Left ventricle myocardium inferior (tissue), 1 donor: ENCODE measurements around the gene CUX1. TPM values are rescaled to one million over a fixed set of nuclear protein-coding genes. Genes with fewer than 3 reads are reported as not detected.

Experiments used
- DNase-seq: peaks from one replicate; pipeline ENCODE4 v3.0.0-alpha.2; 2020
- H3K27ac ChIP-seq: fragments of 200-600 bp; replicated peaks from 2 replicates; pipeline ENCODE4 v1.8.0; 2021
- H3K27me3 ChIP-seq: fragments of 200-600 bp; 2 replicates; pipeline ENCODE4 v1.8.0; 2021; ENCODE audit warnings: low read depth
- H3K36me3 ChIP-seq: fragments of 200-600 bp; 2 replicates; pipeline ENCODE4 v1.8.0; 2021
- H3K4me1 ChIP-seq: fragments of 200-600 bp; 2 replicates; pipeline ENCODE4 v1.8.0; 2021
- H3K4me3 ChIP-seq: fragments of 200-600 bp; 2 replicates; pipeline ENCODE4 v1.8.0; 2021; ENCODE audit warnings: mild to moderate bottlenecking, moderate library complexity
- H3K9me3 ChIP-seq: fragments of 200-600 bp; replicated peaks from 2 replicates; pipeline ENCODE4 v1.8.0; 2021
- intact Hi-C: fragments of 100-400 bp; cut with micrococcal nuclease; formaldehyde crosslinking; loops from one replicate; pipeline ENCODE4 v1.11.0; 2022
- total RNA-seq: library from RNA; stranded (reverse); fragmentation: NEBNext Ultra II Directional; extraction: Animal tissue kit (Norgen Biotek cat#: 25700); gene quantifications from one replicate; pipeline ENCODE4 v1.2.1, GENCODE V29; 2021
- TF ChIP-seq, protein P1 (sequence below): fragments of 200-600 bp; IDR thresholded peaks from 2 replicates; pipeline ENCODE4 v1.8.0; 2021; ENCODE audit warnings: antibody characterized with exemption, mild to moderate bottlenecking, borderline replicate concordance
- donor health status: DM: no; HTN: yes; CAD: no; lungs with severe emphysema.

Gene CUX1
- total RNA-seq, 1 donor from 2014 or later = 125 TPM

DNA sequence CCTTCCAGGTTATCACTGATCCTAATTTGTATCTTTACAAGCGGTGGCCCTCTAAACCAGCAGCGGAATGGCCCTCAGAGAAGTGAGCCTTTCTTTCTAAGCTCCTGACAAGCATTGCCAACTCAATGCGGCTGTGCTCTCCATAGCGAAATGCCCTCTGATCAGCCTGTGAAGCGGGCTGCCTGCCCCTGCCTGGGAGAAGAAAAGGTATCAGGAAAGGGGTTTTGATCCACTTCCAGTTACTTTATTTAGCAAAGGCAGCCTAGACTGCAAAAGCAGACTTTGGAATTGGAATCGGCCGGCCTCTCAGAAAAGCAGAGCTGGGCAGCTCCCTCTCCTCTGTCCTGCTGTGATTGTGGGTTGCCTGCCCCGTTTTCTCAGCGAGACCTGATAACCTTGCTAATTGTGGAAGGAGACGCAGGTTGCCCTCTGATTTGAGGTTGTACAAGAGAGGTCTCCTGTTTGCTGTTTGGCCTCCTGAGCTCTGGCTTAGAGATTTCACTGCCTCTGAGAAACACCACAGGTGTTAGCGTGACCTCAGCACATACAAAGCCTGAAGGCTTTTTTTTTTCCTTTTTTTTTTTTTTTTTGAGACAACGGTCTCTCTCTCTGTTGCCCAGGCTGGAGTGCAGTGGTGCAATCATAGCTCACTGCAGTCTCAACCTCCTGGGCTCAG is 415.3 kb downstream of the CUX1 start:
- Histone ChIP-seq H3K27ac (peak overlapping the region; percentile 37), H3K27me3 (no peaks in the 10 kb centered on the region), H3K36me3 (peaks cover 65% of the 10 kb centered on the region), H3K9me3 (no peaks in the 10 kb centered on the region), H3K4me1 (peaks cover 13% of the 10 kb centered on the region), H3K4me3 (no peak overlapping the region)
- TF ChIP-seq, protein P1, sequence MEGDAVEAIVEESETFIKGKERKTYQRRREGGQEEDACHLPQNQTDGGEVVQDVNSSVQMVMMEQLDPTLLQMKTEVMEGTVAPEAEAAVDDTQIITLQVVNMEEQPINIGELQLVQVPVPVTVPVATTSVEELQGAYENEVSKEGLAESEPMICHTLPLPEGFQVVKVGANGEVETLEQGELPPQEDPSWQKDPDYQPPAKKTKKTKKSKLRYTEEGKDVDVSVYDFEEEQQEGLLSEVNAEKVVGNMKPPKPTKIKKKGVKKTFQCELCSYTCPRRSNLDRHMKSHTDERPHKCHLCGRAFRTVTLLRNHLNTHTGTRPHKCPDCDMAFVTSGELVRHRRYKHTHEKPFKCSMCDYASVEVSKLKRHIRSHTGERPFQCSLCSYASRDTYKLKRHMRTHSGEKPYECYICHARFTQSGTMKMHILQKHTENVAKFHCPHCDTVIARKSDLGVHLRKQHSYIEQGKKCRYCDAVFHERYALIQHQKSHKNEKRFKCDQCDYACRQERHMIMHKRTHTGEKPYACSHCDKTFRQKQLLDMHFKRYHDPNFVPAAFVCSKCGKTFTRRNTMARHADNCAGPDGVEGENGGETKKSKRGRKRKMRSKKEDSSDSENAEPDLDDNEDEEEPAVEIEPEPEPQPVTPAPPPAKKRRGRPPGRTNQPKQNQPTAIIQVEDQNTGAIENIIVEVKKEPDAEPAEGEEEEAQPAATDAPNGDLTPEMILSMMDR = no peak
- intact Hi-C loops = no loop called here
- DNase-seq = no peak

- Histone ChIP-seq H3K36me3 (peaks cover 62% of the 10 kb centered on the region), H3K27ac (no peak overlapping the region), H3K27me3 (no peaks in the 10 kb centered on the region), H3K9me3 (no peaks in the 10 kb centered on the region), H3K4me1 (peaks cover 13% of the 10 kb centered on the region), H3K4me3 (no peak overlapping the region)
- no peak for DNase-seq
- intact Hi-C loops = no loop called here
- TF ChIP-seq, protein P1 = no peak
Observed at GRCh38 chr7:102234131-102234530, 416.7 kb downstream of the CUX1 start.

DNA sequence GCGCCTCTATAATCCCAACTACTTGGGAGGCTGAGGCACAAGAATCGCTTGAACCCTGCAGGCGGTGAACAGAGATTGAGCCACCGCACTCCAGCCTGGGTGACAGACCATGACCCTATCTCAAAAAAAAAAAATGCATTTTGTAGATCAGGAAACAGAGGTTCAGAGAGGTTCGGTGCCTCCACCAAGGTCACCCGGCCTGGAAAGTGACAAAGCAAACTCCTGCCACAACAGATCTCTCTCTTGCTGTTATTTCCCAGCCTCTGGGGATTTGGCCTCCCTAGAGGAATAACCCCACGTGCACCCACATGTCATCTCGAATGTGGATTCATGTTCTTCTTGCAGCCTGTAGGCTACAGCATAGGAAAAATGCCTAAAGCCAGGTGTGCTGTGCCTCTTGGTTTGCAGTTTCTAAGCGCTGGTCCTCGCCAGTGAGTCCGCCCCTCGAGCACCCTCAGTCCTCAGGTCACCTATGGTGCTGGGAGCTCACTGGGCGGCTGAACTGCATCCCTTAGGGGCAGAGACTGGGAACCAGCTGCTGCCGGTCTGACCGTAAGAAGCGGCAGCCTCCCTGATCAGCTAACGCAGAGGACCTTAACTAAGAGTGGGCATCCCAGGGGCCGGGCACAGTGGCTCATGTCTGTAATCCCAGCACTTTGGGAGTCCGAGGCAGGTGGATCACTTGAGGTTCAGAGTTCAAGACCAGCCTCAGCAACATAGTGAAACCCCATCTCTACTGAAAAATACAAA is 417.6 kb downstream of the CUX1 start:
- intact Hi-C loops = no loop called here
- no peak for DNase-seq
- Histone ChIP-seq H3K4me3 (no peak overlapping the region), H3K9me3 (no peaks in the 10 kb centered on the region), H3K4me1 (peaks cover 13% of the 10 kb centered on the region), H3K27me3 (no peaks in the 10 kb centered on the region), H3K27ac (no peak overlapping the region), H3K36me3 (peaks cover 63% of the 10 kb centered on the region)
- TF ChIP-seq, protein P1 = no peak

GRCh38 chr7:102236102-102236501 is 418.7 kb downstream of the CUX1 start:
- H3K9me3 ChIP-seq = no peaks in the 10 kb centered on the region
- no peak overlapping the region for H3K27ac ChIP-seq
- TF ChIP-seq, protein P1 = no peak
- no peak for DNase-seq
- no peaks in the 10 kb centered on the region for H3K27me3 ChIP-seq
- peaks cover 13% of the 10 kb centered on the region for H3K4me1 ChIP-seq
- no peak overlapping the region for H3K4me3 ChIP-seq
- intact Hi-C loops = no loop called here
- peaks cover 67% of the 10 kb centered on the region for H3K36me3 ChIP-seq

DNA sequence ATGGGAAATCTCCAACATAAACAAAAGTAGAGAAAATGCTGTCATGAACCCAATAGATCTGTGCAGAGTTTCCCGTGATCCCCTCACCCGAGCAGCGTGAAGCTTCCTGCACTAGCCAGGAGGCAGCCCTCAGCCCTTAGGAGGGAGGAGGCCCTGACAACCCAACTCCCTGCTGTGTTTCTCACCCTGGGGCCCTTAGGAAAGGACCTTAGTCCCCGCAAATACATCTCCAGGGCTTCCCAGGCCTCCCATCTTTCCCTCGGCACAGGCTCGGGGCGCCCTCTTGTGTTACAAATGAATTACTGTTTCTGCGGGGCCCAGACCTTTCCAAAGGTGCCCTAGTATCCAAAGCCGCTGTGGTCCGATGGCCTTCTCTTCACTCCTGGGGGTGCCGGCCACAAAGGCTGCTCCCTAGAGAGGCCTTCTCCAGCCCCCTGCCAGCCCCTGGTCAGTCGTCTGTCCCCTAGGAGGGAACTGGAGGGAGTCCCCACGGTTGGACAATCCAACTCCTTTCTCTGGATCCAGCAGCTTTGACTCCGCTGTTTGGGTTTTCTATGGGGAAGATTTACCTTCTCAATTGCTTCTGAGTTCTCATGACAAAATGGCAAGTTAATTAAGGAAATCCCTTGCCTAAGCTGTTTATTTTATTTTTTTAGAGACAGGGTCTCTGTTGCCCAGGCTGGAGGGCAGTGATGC is 419.3 kb downstream of the CUX1 start:
- Histone ChIP-seq H3K4me3 (no peak overlapping the region), H3K4me1 (peaks cover 13% of the 10 kb centered on the region), H3K27ac (no peak overlapping the region), H3K36me3 (peaks cover 73% of the 10 kb centered on the region), H3K9me3 (no peaks in the 10 kb centered on the region), H3K27me3 (no peaks in the 10 kb centered on the region)
- DNase-seq = peak; percentile 50
- TF ChIP-seq, protein P1 = peak; percentile 87
- intact Hi-C loops = no loop called here
